HepG2 (cell line): ENCODE results near the gene ZNF511. TPM values are rescaled to one million over a fixed set of nuclear protein-coding genes. Genes with fewer than 3 reads are reported as not detected.

Experiments
- ATAC-seq: fragments of 200-7000 bp; cut with Tn5 transposase; 3 replicates; pipeline ENCODE4 v1.9.1; 2020; ENCODE audit warnings: mild to moderate bottlenecking, moderate library complexity
- BruUV-seq: library from RNA; stranded (reverse); fragments of 400-500 nt; replicated peaks from 2 replicates; lab custom pipeline; 2021; lab: Mats Ljungman, UMichigan
- CTCF ChIA-PET: fragments of 300-600 bp; formaldehyde crosslinking; extraction: SDS; loops from one replicate; lab custom pipeline; 2021; ENCODE audit warnings: low total read pairs, inconsistent platforms, low intra/inter-chr PET ratio; lab: Yijun Ruan, JAX
- POLR2A ChIA-PET: fragments of 350-600 bp; sonication (Branson Sonifier 250); formaldehyde crosslinking; loops from one replicate; lab custom pipeline; 2020; ENCODE audit warnings: antibody characterized with exemption, inconsistent platforms; lab: Yijun Ruan, JAX
- DNase-seq: peaks from one replicate; pipeline ENCODE4 v3.0.0-alpha.2; 2015; ENCODE audit warnings: low spot score
- FAIRE-seq: peaks from 3 replicates; lab custom pipeline; 2011; peaks lifted over from hg19 to GRCh38; lab: Jason Lieb, UNC
- H2AFZ ChIP-seq: one replicate; pipeline ENCODE4 v1.6.1; 2011; ENCODE audit warnings: low read length, inconsistent platforms
- H3K27ac ChIP-seq: fragments of 300-600 bp; 3 replicates; pipeline ENCODE4 v1.8.0; 2011; ENCODE audit warnings: mixed run types, mild to moderate bottlenecking, mixed read lengths, low read length, inconsistent platforms; ENCODE audit not compliant: insufficient read depth; ENCODE audit errors: extremely low read length
- H3K27me3 ChIP-seq, 2 experiments: fragments of 200-600 bp in 1 of 2; 2 replicates in 1 of 2; 3 replicates in 1 of 2; pipeline versions ENCODE4 v1.6.0 to v1.8.0; 2011; ENCODE audit warnings: low read length in 2 of 2, mild to moderate bottlenecking in 2 of 2, moderate library complexity in 2 of 2, inconsistent platforms in 1 of 2; ENCODE audit not compliant: insufficient read depth in 2 of 2, control insufficient read depth in 1 of 2
- H3K36me3 ChIP-seq, 2 experiments: fragments of 200-600 bp in 1 of 2; replicated peaks in 1 of 2; 2 replicates in 1 of 2; 3 replicates in 1 of 2; pipeline versions ENCODE4 v1.5.1 to v1.8.0; 2011; ENCODE audit warnings: low read length in 2 of 2, inconsistent platforms in 1 of 2; ENCODE audit not compliant: insufficient read depth in 2 of 2, control insufficient read depth in 1 of 2
- H3K4me1 ChIP-seq: 2 replicates; pipeline ENCODE4 v1.5.1; 2012; ENCODE audit warnings: low read length, inconsistent platforms; ENCODE audit not compliant: insufficient read depth
- H3K4me2 ChIP-seq: 2 replicates; pipeline ENCODE4 v1.6.0; 2011; ENCODE audit warnings: low read depth, low read length, inconsistent platforms
- H3K4me3 ChIP-seq, 3 experiments: fragments of 200-600 bp in 1 of 3; sonication (generic), shearing (Covaris generic) in 1 of 3; replicated peaks in 1 of 3; 2 replicates each; pipeline ENCODE4 v1.5.1; 2011 to 2016; ENCODE audit warnings: low read length in 3 of 3, inconsistent platforms in 2 of 3, low read depth in 2 of 3, mild to moderate bottlenecking in 2 of 3, control low read depth in 1 of 3, mixed read lengths in 1 of 3; ENCODE audit not compliant: insufficient read depth in 1 of 3
- H3K79me2 ChIP-seq: one replicate; pipeline ENCODE4 v1.6.1; 2011; ENCODE audit warnings: low read length, inconsistent platforms; ENCODE audit not compliant: insufficient read depth
- H3K9ac ChIP-seq: 2 replicates; pipeline ENCODE4 v1.6.0; 2011; ENCODE audit warnings: mild to moderate bottlenecking, low read depth, low read length, inconsistent platforms; ENCODE audit not compliant: insufficient read depth
- H3K9me3 ChIP-seq: 2 replicates; pipeline ENCODE4 v1.5.1; 2012; ENCODE audit warnings: mild to moderate bottlenecking, low read length
- H4K20me1 ChIP-seq: 2 replicates; pipeline ENCODE4 v1.6.0; 2011; ENCODE audit warnings: inconsistent platforms, mild to moderate bottlenecking, low read length, moderate library complexity; ENCODE audit not compliant: insufficient read depth
- EZH2 ChIP-seq: conservative IDR thresholded peaks from 2 replicates; pipeline ENCODE4 v1.6.1; 2012; ENCODE audit warnings: mild to moderate bottlenecking, low read depth, low read length, moderate library complexity
- HDAC1 ChIP-seq: sonication (generic); formaldehyde crosslinking; IDR thresholded peaks from 2 replicates; pipeline ENCODE4 v1.5.1; 2020; ENCODE audit warnings: mild to moderate bottlenecking, missing genetic modification reagents
- SP2 ChIP-seq: sonication (generic); formaldehyde crosslinking; IDR thresholded peaks from 2 replicates; pipeline ENCODE4 v1.5.1; 2020; ENCODE audit warnings: mild to moderate bottlenecking, missing genetic modification reagents
- SP4 ChIP-seq: sonication (generic); formaldehyde crosslinking; IDR thresholded peaks from 2 replicates; pipeline ENCODE4 v1.8.1; 2023; ENCODE audit warnings: mild to moderate bottlenecking, missing genetic modification reagents
- ZFX ChIP-seq: sonication (generic); formaldehyde crosslinking; IDR thresholded peaks from 2 replicates; pipeline ENCODE4 v1.4.0; 2020; ENCODE audit warnings: mild to moderate bottlenecking, low read depth, missing genetic modification reagents, moderate library complexity
- WGBS: methylation state at CpG from one replicate; pipeline ENCODE4 v1.1.6; 2017; ENCODE audit warnings: low lambda C conversion rate; 5-methylcytosine and 5-hydroxymethylcytosine counted together
- in situ Hi-C: cut with HindIII; loops from 2 replicates; pipeline ENCODE4 v1.10.0; 2017; ENCODE audit warnings: low pct_unique_long_range_greater_than_20kb; ENCODE audit not compliant: extremely low pct_ligation_motif_present
- intact Hi-C: fragments of 100-400 bp; cut with micrococcal nuclease; formaldehyde crosslinking; loops from one replicate; pipeline ENCODE4 v1.10.0; 2022; ENCODE audit not compliant: unreplicated experiment
- polyA plus RNA-seq, 8 experiments: library from polyadenylated mRNA; depleted of rRNA in 3 of 8; stranded (reverse) in 7 of 8; unstranded in 1 of 8; fragments of >200 nt; fragmentation: Illumina TruSeq in 4 of 8; extraction: Trizol in 4 of 8; gene quantifications; 2 replicates each; pipeline versions ENCODE4 v1.2.1 to v1.2.3, GENCODE V29; 2011 to 2016; ENCODE audit warnings: low read depth in 4 of 8, missing spikeins in 1 of 8, mixed read lengths in 1 of 8; ENCODE audit not compliant: insufficient read depth in 1 of 8
- total RNA-seq, 5 experiments: library from RNA; depleted of rRNA; stranded (reverse); fragments of >200 nt; fragmentation: Illumina TruSeq; extraction: Trizol; gene quantifications; 2 replicates each; pipeline ENCODE4 v1.2.3, GENCODE V29; 2016; ENCODE audit warnings: low read depth in 1 of 5
- TF ChIP-seq, protein P1 (sequence below): sonication (generic); formaldehyde crosslinking; IDR thresholded peaks from 2 replicates; pipeline ENCODE4 v1.4.0; 2020; ENCODE audit warnings: missing genetic modification reagents, borderline replicate concordance
- TF ChIP-seq, protein P2 (sequence below): sonication (generic); formaldehyde crosslinking; IDR thresholded peaks from 2 replicates; pipeline ENCODE4 v1.5.1; 2020; ENCODE audit warnings: mild to moderate bottlenecking, missing genetic modification reagents, moderate library complexity
- TF ChIP-seq, protein P3 (sequence below): sonication (generic); formaldehyde crosslinking; IDR thresholded peaks from 2 replicates; pipeline ENCODE4 v1.8.1; 2023; ENCODE audit warnings: mild to moderate bottlenecking, moderate library complexity, missing genetic modification reagents
- TF ChIP-seq, protein P4 (sequence below): IDR thresholded peaks from 2 replicates; pipeline ENCODE4 v1.6.1; 2016; ENCODE audit warnings: missing compliant biosample characterization, missing genetic modification reagents, borderline replicate concordance

ZNF511 gene
- total and polyA plus RNA-seq, 2 of the 13 experiments (the other 11 are each of a cell fraction or from before 2014, with no cell fraction given) = 35.6 to 66.4 TPM

DNA sequence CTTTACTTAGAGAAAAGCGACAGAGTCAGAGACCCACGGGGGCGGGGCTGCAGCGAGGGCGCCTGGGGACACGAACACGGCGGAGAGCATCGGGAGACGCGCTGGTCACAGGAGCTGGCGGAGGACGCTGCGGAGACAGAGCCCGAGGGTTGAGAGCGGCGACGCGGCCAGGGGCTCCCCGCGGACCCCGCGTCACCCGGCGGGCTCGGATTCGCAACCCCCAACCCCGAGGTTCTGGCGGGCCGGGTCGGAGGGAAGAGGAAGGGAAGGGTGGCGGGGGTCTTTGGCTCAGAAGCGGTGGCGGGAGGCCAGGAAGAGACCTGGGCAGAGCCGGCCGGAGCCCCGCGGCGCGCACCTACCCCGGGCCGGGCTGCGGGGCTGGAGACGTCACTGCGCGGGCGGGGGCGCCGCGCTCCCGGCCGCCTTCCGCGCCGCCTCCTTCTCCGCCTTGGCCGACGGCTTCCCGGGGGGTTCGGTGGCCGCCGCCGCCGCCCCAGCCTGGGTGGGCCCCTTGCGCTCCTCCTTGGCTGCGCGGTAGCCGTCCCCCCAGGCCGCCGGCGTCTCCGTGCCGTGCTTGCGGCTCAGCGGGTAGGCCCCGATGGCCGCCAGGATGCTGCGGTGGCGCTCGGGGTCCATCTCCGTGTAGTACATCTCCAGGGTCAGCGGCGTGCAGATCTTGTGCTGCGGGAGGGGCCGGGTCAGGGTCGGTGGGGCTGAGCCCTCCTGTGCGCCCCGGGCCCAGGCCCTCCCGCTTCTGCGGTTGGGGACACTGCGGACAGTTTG, 16.9 kb downstream of the ZNF511 start (continued):
- TF ChIP-seq, protein P1, sequence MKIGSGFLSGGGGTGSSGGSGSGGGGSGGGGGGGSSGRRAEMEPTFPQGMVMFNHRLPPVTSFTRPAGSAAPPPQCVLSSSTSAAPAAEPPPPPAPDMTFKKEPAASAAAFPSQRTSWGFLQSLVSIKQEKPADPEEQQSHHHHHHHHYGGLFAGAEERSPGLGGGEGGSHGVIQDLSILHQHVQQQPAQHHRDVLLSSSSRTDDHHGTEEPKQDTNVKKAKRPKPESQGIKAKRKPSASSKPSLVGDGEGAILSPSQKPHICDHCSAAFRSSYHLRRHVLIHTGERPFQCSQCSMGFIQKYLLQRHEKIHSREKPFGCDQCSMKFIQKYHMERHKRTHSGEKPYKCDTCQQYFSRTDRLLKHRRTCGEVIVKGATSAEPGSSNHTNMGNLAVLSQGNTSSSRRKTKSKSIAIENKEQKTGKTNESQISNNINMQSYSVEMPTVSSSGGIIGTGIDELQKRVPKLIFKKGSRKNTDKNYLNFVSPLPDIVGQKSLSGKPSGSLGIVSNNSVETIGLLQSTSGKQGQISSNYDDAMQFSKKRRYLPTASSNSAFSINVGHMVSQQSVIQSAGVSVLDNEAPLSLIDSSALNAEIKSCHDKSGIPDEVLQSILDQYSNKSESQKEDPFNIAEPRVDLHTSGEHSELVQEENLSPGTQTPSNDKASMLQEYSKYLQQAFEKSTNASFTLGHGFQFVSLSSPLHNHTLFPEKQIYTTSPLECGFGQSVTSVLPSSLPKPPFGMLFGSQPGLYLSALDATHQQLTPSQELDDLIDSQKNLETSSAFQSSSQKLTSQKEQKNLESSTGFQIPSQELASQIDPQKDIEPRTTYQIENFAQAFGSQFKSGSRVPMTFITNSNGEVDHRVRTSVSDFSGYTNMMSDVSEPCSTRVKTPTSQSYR (CRISPR knock-in tag) = no peak
- 0 out of 2 replicates have a peak, but pooled peaks have one; percentile 22 for TF ChIP-seq SP4 (CRISPR knock-in tag)
- peak; percentile 24; the same call in 1 of the 2 replicates for TF ChIP-seq EZH2
- peak; percentile 12; the same call in 1 of the 2 replicates for TF ChIP-seq HDAC1 (CRISPR knock-in tag)
- TF ChIP-seq SP2 (CRISPR knock-in tag) = 0 out of 2 replicates have a peak, but pooled peaks have one; percentile 16
- TF ChIP-seq, all 625 proteins: peak for 13

DNA sequence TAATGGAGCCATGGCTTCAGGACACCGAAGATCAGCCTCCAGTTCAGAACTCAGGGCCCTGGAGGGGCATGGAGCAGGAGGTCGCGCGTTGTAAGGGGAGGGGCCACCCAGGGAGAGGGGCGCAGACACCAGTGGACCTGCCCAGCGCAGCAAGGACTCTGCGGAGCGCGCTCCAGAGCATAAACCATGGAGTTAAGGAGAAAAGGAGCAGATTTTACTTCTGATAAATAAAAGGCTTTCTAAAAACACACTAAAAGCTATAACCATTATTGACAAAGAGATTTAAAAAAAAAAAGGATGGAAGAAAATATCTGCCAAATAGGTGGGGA, 17.5 kb downstream of the ZNF511 start:
- Histone ChIP-seq H3K9ac (peak overlapping the region; percentile 34; the same call in 1 of the 2 replicates), H2AFZ (no peak overlapping the region), H3K4me1 (peaks cover 29% of the 10 kb centered on the region), H3K27me3 (peaks cover 5 to 52% of the 10 kb centered on the region in 2 experiments), H3K79me2 (no peaks in the 10 kb centered on the region), H3K27ac (no peak overlapping the region), H3K4me3 (peak overlapping the region; percentile 55 to 74 (median 61); a peak in 5 of 6 replicates), H3K9me3 (no peaks in the 10 kb centered on the region), H4K20me1 (no peaks in the 10 kb centered on the region), H3K4me2 (peak overlapping the region; percentile 83), H3K36me3 (no peaks in the 10 kb centered on the region)
- FAIRE-seq = no peak
- ChIA-PET CTCF (no interaction called here), POLR2A (interaction anchor here (4.5 kb wide), 1 partner anchor 21 kb away, joined by 31 read pairs; the partner anchor contains the start of gene PRAP1)
- TF ChIP-seq ZFX (CRISPR knock-in tag) (peak; percentile 3; the same call in 1 of the 2 replicates), EZH2 (peak; percentile 11; the same call in 1 of the 2 replicates)
- TF ChIP-seq, protein P2, sequence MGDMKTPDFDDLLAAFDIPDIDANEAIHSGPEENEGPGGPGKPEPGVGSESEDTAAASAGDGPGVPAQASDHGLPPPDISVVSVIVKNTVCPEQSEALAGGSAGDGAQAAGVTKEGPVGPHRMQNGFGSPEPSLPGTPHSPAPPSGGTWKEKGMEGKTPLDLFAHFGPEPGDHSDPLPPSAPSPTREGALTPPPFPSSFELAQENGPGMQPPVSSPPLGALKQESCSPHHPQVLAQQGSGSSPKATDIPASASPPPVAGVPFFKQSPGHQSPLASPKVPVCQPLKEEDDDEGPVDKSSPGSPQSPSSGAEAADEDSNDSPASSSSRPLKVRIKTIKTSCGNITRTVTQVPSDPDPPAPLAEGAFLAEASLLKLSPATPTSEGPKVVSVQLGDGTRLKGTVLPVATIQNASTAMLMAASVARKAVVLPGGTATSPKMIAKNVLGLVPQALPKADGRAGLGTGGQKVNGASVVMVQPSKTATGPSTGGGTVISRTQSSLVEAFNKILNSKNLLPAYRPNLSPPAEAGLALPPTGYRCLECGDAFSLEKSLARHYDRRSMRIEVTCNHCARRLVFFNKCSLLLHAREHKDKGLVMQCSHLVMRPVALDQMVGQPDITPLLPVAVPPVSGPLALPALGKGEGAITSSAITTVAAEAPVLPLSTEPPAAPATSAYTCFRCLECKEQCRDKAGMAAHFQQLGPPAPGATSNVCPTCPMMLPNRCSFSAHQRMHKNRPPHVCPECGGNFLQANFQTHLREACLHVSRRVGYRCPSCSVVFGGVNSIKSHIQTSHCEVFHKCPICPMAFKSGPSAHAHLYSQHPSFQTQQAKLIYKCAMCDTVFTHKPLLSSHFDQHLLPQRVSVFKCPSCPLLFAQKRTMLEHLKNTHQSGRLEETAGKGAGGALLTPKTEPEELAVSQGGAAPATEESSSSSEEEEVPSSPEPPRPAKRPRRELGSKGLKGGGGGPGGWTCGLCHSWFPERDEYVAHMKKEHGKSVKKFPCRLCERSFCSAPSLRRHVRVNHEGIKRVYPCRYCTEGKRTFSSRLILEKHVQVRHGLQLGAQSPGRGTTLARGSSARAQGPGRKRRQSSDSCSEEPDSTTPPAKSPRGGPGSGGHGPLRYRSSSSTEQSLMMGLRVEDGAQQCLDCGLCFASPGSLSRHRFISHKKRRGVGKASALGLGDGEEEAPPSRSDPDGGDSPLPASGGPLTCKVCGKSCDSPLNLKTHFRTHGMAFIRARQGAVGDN (CRISPR knock-in tag) = 0 out of 2 replicates have a peak, but pooled peaks have one; percentile 4
- TF ChIP-seq, protein P3, sequence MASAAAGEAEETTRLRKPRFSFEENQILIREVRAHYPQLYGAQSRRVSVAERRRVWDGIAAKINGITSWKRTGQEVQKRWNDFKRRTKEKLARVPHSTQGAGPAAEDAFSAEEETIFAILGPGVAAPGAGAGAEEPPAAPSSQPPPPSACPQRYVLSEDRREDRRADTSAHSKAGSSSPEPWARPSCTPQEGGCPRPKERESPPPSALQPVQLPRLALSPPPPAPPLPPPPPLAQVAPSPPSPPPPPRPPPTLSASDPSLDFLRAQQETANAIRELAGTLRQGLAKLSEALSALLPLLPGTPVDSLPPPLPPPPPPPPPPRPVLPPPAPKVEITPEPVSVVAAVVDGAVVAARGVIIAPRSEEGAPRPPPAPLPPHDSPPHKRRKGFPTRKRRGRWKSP = no peak
- TF ChIP-seq, protein P4, sequence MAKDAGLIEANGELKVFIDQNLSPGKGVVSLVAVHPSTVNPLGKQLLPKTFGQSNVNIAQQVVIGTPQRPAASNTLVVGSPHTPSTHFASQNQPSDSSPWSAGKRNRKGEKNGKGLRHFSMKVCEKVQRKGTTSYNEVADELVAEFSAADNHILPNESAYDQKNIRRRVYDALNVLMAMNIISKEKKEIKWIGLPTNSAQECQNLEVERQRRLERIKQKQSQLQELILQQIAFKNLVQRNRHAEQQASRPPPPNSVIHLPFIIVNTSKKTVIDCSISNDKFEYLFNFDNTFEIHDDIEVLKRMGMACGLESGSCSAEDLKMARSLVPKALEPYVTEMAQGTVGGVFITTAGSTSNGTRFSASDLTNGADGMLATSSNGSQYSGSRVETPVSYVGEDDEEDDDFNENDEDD (CRISPR knock-in tag) = no peak
- DNase-seq = no peak
- ATAC-seq = no peak
- WGBS = 53% methylated on average over 8 of the region's 9 CpGs
- in situ Hi-C loops = no loop called here
- intact Hi-C loops = loop anchor here (10.0 kb wide), 1 partner anchor 49 kb away; the partner anchor contains the start of genes ECHS1 and PAOX
- no TSS peak for BruUV-seq
